Left ventricle myocardium superior (tissue), 1 donor: ENCODE results near the gene RAC3. TPM values are rescaled to one million over a fixed set of nuclear protein-coding genes. Genes with fewer than 3 reads are reported as not detected.

ENCODE experiments used
- ATAC-seq: fragments of 200-7000 bp; cut with Tn5 transposase; one replicate; pipeline ENCODE4 v1.9.1; 2020; ENCODE audit warnings: mild to moderate bottlenecking, moderate library complexity
- DNase-seq: peaks from one replicate; pipeline ENCODE4 v3.0.0-alpha.2; 2020
- intact Hi-C: fragments of 100-400 bp; cut with micrococcal nuclease; formaldehyde crosslinking; loops from one replicate; pipeline ENCODE4 v1.11.0; 2022
- total RNA-seq: library from RNA; stranded (reverse); fragmentation: NEBNext Ultra II Directional; extraction: Animal tissue kit (Norgen Biotek cat#: 25700); gene quantifications from one replicate; pipeline ENCODE4 v1.2.1, GENCODE V29; 2021
- donor health status: DM: no; HTN: yes; CAD: no; lungs with severe emphysema.

The RAC3 gene
- total RNA-seq, 1 donor from 2014 or later: 1.8 TPM

DNA sequence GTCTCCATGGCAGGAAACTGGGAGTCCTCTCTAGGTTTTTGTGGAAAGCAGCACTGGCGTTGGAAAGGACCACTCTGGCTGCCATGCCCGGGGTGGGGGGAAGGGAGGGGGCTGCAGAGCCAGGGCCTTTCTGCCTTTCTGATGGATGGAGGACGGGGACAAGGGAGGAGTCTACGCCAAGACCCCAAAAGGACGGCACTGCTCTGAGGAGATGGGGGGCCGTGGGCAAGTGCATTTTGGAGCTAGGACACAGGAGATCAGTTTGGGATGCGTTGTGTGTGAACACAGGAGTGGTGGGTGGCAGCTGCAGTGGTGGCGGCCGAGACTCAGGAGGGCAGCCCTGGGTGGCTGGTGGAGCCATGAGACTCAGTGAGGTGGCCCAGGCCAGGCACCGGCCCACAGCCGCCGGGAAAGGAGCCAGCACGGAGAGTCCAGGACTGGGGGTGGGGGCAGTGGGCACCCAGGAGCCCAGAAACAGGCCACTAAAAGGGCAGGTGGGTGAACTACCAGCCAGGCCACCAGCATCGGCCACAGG lies 10.8 kb upstream of the RAC3 start:
- ATAC-seq: no peak
- intact Hi-C loops: loop anchor here (10.0 kb wide), 1 partner anchor 66 kb away; no protein-coding TSS in a partner anchor
- no peak for DNase-seq

DNA sequence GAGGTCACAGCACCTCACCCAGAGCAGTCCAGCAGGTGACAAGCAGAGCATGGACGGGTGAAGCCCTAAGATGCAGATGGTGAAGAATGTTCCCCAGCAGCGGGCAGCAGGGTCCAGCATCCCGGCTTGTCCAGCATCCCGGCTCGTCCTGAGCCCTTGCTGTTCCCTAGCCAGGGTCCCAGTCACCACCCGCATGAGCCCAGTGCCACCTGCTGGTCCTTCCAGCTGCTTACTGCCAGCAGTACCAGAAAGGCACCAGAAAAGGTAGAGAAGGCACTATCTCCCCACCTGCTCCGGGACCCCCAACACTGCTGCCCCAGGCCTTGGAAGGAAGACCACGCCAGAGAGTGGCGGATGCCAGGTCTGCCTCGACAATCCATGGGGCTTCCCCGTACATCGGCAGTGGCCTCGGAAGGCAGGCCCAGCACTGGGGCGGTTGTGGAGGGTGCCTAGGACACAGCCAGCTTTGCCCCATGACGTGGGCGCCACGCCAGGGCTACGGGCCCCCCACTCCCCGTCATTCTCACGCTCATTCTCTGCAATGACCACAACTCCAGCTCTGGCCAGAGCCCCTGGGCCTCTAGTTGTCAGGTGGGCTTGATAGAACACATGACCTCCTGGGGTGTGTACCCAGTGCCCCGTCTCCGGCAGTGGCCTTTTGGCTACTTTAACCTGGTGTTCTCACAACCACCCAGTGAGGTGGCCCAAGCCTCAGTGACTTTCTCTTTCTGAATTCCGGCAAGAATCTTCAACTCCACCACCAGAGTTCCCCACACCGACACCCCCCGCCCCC lies 10.2 kb upstream of the RAC3 start:
- DNase-seq (peak; percentile 86), ATAC-seq (peak; percentile 31)
- intact Hi-C loops: loop anchor here (10.0 kb wide), 1 partner anchor 67 kb away; no protein-coding TSS in a partner anchor

GRCh38 chr17:82021900-82022309 lies 9.6 kb upstream of the RAC3 start:
- intact Hi-C loops: loop anchor here (10.0 kb wide), 1 partner anchor 67 kb away; no protein-coding TSS in a partner anchor
- no peak for DNase-seq
- ATAC-seq: no peak

GRCh38 chr17:82022310-82022980 lies 9.0 kb upstream of the RAC3 start, which contains the start of gene CENPX:
CENPX (minus strand) TSS chr17:82022878; CDS start chr17:82022861, 17 bp downstream.
- intact Hi-C loops: loop anchor here (10.0 kb wide), 1 partner anchor 68 kb away; no protein-coding TSS in a partner anchor
- no peak for ATAC-seq
- no peak for DNase-seq

DNA sequence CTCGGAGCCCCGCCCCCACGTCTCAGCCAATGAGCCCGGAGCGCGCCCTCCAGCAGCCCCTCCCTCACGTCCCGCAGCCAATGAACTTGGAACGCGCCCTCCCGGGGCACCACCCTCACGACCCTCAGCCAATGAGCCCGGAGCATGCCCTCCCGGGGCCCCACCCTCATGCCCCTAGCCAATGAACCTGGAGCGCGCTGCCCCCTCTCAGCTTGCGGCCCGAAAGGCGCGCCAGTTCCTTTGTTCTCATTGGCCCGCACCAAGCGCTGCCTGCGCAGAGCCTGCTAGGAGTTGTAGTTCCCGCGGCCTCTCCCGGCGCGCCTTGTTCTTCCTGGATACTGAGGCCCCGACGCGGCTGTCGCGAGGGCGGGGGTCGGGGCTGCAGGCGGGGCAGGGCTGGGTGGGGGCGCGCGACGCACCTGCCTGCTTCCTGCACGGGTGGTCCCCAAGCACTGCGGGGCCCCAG lies 8.5 kb upstream of the RAC3 start, which contains the start of gene LRRC45:
Gene LRRC45, plus strand, starts transcription at position 325 of the 466 bp plus-strand sequence. CDS start 339 bp downstream, outside the sequence.
- intact Hi-C loops: loop anchor here (10.0 kb wide), 1 partner anchor 68 kb away; no protein-coding TSS in a partner anchor
- ATAC-seq (peak; percentile 94), DNase-seq (peak; percentile 100)

DNA sequence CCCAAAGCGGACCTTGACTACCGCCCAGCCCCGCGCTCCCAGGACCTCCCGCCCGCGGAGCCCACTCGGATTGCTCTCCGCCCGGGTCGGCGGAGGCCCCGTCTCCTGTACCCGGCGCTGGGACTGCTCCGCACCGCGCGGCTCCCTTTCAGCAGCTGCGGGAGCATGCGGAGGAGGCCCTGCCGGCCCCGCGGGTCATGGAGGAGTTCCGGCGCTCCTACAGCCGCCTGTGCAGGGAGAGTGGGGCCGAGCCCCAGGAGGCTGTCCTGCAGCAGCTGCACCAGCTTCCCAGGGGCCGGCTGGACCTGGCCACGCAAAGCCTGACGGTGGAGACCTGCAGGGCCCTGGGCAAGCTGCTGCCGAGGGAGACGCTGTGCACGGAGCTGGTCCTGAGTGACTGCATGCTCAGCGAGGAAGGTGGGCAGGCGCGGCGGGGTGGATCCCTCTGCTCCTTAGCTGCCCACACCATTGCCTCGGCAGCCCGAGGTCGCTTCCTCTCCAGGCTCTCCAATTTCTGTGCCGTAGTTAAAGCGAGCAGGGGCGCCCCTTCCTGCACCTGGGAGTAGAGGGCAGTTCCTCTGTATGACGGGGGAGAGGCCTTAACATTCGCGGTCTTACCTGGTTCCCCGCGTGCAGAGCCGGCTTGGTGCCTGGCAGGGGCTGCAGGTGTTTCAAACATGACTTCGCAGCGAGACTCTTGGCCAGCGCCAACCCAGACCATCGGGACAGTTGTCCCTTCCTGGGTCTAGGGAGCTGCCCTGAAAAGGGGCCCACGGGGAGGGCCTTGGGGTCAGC lies 7.8 kb upstream of the RAC3 start:
- ATAC-seq (peak; percentile 0), DNase-seq (no peak)
- intact Hi-C loops: loop anchor here (10.0 kb wide), 1 partner anchor 69 kb away; no protein-coding TSS in a partner anchor

- ATAC-seq (no peak), DNase-seq (no peak)
- intact Hi-C loops: loop anchor here (10.0 kb wide), 1 partner anchor 70 kb away; no protein-coding TSS in a partner anchor
Measured at GRCh38 chr17:82024859-82025258, 6.6 kb upstream of the RAC3 start.

- DNase-seq (no peak), ATAC-seq (no peak)
- intact Hi-C loops: loop anchor here (10.0 kb wide), 1 partner anchor 71 kb away; no protein-coding TSS in a partner anchor
Measured at GRCh38 chr17:82025401-82026107, 5.9 kb upstream of the RAC3 start.

DNA sequence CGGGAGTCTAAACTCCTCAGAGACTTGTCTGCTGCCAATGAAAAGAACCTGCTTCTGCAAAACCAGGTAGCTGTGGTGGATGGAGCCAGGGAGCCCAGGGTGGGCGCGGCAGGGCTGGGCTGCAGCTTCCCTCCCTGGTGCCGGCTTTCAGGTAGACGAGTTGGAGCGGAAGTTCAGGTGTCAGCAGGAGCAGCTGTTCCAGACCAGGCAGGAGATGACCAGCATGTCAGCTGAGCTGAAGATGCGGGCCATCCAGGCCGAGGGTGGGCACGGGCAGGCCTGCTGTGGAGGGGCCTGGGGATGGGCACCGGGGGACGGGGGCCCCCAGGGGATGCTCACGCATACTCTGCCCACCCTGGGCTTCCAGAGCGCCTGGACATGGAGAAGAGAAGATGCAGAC lies 3.2 kb upstream of the RAC3 start:
- DNase-seq (no peak), ATAC-seq (no peak)
- intact Hi-C loops: loop anchor here (10.0 kb wide), 1 partner anchor 73 kb away; no protein-coding TSS in a partner anchor

GRCh38 chr17:82028966-82029365 lies 2.5 kb upstream of the RAC3 start:
- no peak for ATAC-seq
- intact Hi-C loops: loop anchor here (10.0 kb wide), 1 partner anchor 74 kb away; no protein-coding TSS in a partner anchor

DNA sequence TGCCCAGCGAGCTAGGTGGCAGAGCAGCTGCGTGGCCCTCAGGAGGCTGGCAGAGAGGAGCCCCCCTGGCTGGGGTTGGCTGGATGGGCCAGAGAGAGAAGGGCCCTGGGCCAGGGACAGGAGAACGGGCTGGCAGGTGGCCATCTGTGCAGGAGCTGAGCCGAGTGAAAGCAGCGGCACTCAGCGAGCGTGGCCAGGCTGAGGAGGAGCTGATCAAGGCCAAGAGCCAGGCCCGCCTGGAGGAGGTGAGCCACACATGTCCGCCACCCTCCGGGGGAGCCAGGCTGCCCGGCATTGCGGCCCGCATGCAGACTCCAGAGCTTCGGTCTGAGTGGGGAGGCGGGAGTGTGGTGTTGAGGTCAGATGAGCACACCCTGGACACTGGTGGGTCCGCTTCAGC lies 2.1 kb upstream of the RAC3 start:
- DNase-seq: peak; percentile 83
- peak; percentile 51 for ATAC-seq
- intact Hi-C loops: loop anchor here (10.0 kb wide), 1 partner anchor 75 kb away; no protein-coding TSS in a partner anchor

More at GRCh38 chr17:82028966-82029365, 2.5 kb upstream of the RAC3 start:
- no peak for DNase-seq

- intact Hi-C loops: loop anchor here (10.0 kb wide), 1 partner anchor 75 kb away; no protein-coding TSS in a partner anchor
- ATAC-seq (peak; percentile 4), DNase-seq (no peak)
Measured at GRCh38 chr17:82029990-82030469, 1.4 kb upstream of the RAC3 start.

GRCh38 chr17:82030470-82031302 lies 792 bp upstream of the RAC3 start:
- DNase-seq: peak; percentile 90
- intact Hi-C loops: no loop called here
- peak; percentile 87 for ATAC-seq

GRCh38 chr17:82031885-82032627 lies 578 bp downstream of the RAC3 start:
- ATAC-seq (no peak), DNase-seq (no peak)
- intact Hi-C loops: no loop called here

DNA sequence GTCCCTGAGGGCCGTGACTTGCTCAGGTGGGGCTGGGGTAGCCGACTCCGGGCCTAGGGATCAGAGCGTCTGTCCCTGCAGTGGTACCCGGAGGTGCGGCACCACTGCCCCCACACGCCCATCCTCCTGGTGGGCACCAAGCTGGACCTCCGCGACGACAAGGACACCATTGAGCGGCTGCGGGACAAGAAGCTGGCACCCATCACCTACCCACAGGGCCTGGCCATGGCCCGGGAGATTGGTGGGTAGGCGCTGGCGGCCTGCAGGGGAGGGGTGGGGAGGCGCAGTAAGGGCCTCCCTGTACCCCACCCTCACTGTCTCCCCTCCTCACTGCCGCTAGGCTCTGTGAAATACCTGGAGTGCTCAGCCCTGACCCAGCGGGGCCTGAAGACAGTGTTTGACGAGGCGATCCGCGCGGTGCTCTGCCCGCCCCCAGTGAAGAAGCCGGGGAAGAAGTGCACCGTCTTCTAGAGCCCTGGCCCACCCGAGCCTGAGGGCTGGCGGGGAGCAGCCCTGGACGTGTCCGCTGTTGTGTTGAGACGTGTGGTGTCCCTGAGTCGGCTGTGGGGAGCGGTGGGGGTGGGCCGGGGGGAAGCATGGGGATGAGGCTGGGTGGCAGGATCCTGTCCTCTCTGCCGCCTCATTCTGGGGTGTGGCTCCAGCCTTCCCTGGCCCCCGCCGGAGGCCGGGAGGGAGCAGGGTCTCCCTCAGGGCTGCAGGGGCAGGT lies 2.0 kb downstream of the RAC3 start:
- no peak for ATAC-seq
- no peak for DNase-seq
- intact Hi-C loops: no loop called here
